G401 (cell line): ENCODE results near the gene STIP1. TPM values are rescaled to one million over a fixed set of nuclear protein-coding genes. Genes with fewer than 3 reads are reported as not detected.

Source experiments
- DNase-seq: peaks from one replicate; pipeline ENCODE4 v3.0.0-alpha.2; 2015; ENCODE audit warnings: low spot score
- in situ Hi-C: cut with HindIII; loops from 2 replicates; pipeline ENCODE4 v1.10.0; 2016; ENCODE audit warnings: low sequenced_read_pairs, mixed read lengths
- total RNA-seq: library from RNA; depleted of rRNA; stranded (reverse); fragments of >200 nt; shearing (Covaris generic); gene quantifications from 2 replicates; pipeline ENCODE4 v1.2.3, GENCODE V29; 2014

The STIP1 gene
- total RNA-seq, 1 experiment from 2014 or later: 363 TPM

- in situ Hi-C loops: no loop called here
- DNase-seq: no peak
Measured at GRCh38 chr11:64211181-64211872, 25.4 kb downstream of the STIP1 start.

DNA sequence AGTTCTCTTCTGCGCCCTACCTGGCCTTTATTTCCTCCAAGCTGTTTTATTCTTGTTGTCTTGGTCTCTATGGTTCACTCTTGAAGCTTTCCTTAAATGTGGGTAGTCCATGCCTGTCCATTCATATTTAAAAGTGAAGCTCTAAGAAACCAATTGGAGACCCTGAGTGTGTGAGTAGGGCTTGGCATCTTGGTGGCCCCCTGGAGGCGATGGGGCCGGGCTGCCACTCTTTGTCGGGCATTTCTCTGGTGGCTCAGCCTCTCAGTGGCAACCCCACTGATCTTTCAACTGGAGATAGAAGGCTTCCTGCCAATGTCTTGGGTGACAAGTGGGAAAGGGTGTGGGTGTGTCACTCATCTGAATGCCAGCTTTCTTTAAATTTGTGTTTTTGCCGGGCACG is 30.9 kb downstream of the STIP1 start:
- no peak for DNase-seq
- in situ Hi-C loops: no loop called here

GRCh38 chr11:64218628-64219353 is 32.8 kb downstream of the STIP1 start:
- in situ Hi-C loops: no loop called here
- no peak for DNase-seq

- in situ Hi-C loops: no loop called here
Measured at GRCh38 chr11:64219354-64219684, 33.3 kb downstream of the STIP1 start.

DNA sequence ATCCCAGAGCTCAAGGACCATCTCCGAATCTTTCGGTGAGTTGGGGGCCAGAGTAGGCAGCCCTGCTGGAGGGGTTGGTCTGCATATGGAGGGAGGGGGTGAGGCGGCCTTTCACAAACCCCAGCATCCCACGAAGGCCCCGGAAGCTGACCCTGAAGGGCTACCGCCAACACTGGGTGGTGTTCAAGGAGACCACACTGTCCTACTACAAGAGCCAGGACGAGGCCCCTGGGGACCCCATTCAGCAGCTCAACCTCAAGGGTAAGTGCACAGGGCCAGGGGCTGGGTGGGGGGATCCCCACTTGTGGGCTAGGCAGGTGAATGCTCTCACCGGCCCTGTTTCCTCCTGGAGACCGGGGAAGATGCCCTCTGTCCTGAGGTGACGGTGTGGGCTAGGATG is 33.8 kb downstream of the STIP1 start:
- in situ Hi-C loops: no loop called here
- no peak for DNase-seq

More at GRCh38 chr11:64219354-64219684, 33.3 kb downstream of the STIP1 start:
- no peak for DNase-seq

DNA sequence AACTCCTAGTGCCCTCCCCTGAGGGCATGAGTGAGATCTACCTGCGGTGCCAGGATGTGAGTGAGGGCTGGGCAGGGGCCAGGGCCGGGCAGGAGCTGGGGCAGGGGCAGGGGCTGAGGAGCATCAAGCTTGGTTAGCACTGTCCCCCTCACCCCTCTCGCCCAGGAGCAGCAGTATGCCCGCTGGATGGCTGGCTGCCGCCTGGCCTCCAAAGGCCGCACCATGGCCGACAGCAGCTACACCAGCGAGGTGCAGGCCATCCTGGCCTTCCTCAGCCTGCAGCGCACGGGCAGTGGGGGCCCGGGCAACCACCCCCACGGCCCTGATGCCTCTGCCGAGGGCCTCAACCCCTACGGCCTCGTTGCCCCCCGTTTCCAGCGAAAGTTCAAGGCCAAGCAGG is 34.3 kb downstream of the STIP1 start:
- DNase-seq: no peak
- in situ Hi-C loops: no loop called here

- no peak for DNase-seq
- in situ Hi-C loops: no loop called here
Measured at GRCh38 chr11:64220798-64221197, 34.8 kb downstream of the STIP1 start.

DNA sequence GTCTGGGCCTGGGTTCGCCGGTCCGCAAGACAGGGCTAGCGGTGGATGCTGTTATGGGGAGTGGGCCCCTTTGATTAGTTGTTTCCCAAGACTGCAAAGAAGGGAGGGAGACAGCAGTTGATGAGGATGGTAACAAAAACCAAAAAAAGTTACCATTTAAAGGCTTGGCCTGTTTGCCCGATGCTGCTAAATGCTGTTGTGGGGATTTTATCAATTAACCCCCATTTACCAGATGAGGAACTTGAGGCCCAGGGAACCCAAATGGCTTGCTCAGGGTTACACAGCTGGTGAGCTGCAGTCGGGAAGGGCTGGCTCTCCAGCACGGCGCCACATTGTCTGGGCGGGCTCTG is 36.7 kb downstream of the STIP1 start:
- in situ Hi-C loops: no loop called here

GRCh38 chr11:64223001-64223651 is 37.2 kb downstream of the STIP1 start:
- in situ Hi-C loops: no loop called here
- no peak for DNase-seq

More for the DNA sequence above, 36.7 kb downstream of the STIP1 start:
- no peak for DNase-seq

- in situ Hi-C loops: no loop called here
- DNase-seq: no peak
Measured at GRCh38 chr11:64224151-64224890, 38.4 kb downstream of the STIP1 start.

GRCh38 chr11:64224891-64225607 is 39.1 kb downstream of the STIP1 start:
- in situ Hi-C loops: no loop called here
- DNase-seq: no peak

DNA sequence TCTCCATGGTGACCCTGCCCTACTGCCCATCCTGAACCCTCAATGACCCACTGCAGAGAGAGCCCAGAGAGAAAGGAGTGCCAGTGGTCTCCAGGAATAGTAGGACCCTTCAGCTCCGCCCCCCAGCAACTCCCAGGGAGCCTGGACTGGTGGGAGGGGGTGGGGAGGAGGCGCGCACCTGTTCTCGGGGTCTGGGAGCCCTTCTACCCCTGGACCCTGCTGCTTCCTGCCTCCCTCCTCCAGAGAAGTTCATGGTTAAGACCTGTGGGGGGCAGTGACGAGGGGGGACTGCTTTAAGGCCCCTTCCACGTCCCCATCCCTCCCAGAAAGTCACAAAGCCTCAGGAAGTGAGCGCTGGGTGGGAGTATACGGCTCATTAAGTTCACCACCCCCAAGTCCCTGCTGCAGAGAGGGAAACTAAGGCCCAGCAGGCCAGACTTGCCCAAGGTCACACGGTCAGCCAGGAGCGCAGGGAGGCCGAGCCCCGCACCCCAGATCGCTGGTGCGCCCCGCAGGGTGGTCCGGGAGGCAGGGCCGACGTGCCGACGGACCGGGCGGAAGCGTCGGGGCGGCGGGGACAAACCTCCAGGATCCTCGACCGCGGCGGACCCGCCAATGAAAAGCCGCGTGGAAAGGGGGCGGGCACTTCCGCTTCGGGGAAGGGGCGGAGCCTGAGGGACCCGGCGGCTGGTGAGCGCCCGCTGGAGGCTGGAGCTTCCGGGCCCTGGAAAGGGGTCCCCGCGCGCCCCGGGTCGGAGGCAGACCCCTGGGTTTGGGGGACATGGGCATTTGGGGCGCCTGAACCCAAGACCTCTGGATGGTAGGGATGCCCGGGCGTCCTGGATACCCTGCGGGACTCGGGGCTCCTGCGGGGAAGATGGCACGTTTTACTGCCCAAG is 39.9 kb downstream of the STIP1 start, which contains the start of the genes NUDT22 and TRPT1:
Gene NUDT22 (plus strand): TSS at position 667 of the 899 bp plus-strand sequence. CDS start 379 bp downstream, outside the sequence.
Gene TRPT1 (minus strand): TSS at position 579 of the 899 bp plus-strand sequence. CDS start 326 bp downstream, at position 253.
- in situ Hi-C loops: no loop called here
- DNase-seq: peak; percentile 85

DNA sequence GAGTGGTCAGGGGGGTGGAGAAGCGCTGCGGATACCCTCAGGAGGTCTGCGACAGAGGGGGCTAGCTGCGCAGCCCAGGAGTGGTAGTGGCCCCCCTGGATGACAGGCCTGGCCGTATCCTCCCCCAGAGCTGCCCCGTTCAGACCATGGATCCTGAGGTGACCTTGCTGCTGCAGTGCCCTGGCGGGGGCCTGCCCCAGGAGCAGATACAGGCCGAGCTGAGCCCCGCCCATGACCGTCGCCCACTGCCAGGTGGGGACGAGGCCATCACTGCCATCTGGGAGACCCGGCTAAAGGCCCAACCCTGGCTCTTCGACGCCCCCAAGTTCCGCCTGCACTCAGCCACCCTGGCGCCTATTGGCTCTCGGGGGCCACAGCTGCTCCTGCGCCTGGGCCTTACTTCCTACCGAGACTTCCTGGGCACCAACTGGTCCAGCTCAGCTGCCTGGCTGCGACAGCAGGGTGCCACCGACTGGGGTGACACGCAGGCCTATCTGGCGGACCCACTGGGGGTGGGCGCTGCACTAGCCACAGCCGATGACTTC is 40.6 kb downstream of the STIP1 start:
- DNase-seq: no peak
- in situ Hi-C loops: no loop called here

GRCh38 chr11:64227405-64227956 is 41.5 kb downstream of the STIP1 start:
- no peak for DNase-seq
- in situ Hi-C loops: no loop called here

DNA sequence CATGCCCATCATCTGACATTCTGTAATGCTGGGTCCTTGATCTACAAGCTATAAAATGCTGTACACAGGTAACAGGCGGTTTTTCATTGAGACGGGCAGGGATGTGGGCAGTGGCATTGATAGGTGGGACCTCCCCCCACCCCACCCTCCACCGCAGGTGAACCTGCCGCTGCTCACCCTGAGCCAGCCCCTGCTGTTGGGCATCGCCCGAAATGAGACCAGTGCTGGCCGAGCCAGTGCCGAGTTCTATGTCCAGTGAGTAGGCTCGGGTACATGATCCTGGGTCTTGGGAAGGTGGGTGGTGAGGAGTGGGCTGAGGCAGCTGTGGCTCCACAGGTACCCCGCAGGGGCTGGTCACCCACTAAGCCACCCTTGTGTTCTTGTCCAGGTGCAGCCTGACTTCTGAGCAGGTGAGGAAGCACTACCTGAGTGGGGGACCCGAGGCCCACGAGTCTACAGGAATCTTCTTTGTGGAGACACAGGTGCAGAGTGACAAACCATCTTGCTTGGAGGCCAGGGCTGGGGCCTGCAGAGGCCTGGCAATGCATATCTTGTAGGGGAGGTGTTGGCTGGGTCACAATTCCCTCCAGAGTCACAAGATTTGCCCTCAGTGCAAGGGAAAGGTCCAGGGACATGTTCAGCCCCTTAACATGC is 43.2 kb downstream of the STIP1 start:
- in situ Hi-C loops: no loop called here
- DNase-seq: no peak

- no peak for DNase-seq
- in situ Hi-C loops: no loop called here
Measured at GRCh38 chr11:64229744-64230170, 43.8 kb downstream of the STIP1 start.
